ENCODE measurements around the gene PARM1.

The PARM1 gene, protein sequence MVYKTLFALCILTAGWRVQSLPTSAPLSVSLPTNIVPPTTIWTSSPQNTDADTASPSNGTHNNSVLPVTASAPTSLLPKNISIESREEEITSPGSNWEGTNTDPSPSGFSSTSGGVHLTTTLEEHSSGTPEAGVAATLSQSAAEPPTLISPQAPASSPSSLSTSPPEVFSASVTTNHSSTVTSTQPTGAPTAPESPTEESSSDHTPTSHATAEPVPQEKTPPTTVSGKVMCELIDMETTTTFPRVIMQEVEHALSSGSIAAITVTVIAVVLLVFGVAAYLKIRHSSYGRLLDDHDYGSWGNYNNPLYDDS

DNA sequence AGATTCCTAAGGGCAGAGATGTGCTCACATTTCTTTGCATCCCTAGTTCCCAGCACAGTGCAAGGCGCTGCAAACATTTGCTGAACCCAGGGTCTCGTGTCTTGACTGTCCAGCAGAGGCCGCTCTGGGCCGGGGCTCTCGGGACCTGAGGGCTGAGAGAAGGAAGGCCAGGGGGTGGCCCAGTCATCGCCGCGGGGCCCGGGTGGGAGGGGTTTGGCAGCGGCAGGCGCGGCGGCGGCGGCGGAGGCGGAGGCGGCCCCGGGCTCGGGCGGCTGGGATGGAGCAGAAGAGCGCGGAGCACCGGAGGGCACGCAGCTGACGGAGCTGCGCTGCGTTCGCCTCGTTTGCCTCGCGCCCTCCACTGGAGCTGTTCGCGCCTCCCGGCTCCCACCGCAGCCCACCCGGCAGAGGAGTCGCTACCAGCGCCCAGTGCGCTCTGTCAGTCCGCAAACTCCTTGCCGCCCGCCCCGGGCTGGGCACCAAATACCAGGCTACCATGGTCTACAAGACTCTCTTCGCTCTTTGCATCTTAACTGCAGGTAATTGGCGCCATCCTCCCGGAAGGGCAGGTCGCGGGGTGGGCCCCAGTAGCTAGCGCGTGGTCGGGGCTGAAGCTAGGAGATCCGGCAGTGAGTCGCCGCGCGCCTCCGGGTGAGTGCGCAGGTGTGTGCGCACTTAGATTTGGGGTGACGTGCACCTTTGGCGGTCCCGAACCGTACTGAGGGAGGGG lies at the start of gene PARM1:
Gene PARM1 (plus strand): TSS at position 285 of the 730 bp plus-strand sequence. CDS start 212 bp downstream, at position 497.
- no peak for DNase-seq (ENCODE audit: low read depth)

DNA sequence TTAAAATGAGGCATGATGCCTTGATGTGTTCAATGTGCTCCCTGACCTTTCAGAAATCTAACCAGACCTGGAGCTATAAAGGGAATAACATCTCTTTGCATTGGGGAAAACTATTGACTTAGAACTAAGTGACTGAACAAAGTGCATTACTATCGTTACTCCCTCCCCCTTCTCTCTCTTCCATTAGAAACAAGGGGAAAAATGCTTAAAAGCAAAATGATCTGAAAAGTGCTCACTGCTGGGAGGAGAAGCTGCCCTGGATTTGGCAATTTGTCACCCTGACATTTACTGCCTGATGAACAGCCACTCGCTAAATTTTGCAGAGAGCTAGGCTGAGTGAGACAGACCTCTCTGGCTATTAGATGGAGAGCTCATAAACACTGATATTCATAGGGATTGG lies 48.6 kb upstream of the PARM1 start:
- no peak for DNase-seq (ENCODE audit: low read depth)

GRCh38 chr4:74886484-74886883 lies 46.4 kb upstream of the PARM1 start:
- DNase-seq (ENCODE audit: low read depth): peak; percentile 17

GRCh38 chr4:74890341-74890740 lies 42.6 kb upstream of the PARM1 start:
- no peak for DNase-seq (ENCODE audit: low read depth)

DNA sequence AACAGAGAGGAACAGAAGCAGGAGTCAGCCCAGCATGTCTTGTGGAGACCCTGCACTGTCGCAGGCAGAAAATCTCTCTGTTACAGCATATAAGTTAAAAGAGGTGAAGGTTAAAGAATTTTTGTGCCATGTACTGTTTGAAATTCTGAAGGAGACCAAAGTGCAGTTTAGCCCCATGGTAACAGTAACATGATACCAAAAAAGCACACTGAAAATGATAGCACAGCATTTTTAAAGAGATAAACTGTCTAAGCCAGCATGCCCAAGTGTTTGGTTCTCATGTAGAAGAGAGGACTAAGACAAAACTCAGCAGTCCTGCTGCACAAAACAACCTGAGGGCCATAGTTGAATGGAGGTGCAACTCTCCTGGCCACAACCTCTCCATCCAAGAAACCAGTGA lies 41.9 kb upstream of the PARM1 start:
- DNase-seq (ENCODE audit: low read depth): no peak

- no peak for DNase-seq (ENCODE audit: low read depth)
These were observed 39.7 kb upstream of the PARM1 start for GRCh38 chr4:74893171-74893570.

DNA sequence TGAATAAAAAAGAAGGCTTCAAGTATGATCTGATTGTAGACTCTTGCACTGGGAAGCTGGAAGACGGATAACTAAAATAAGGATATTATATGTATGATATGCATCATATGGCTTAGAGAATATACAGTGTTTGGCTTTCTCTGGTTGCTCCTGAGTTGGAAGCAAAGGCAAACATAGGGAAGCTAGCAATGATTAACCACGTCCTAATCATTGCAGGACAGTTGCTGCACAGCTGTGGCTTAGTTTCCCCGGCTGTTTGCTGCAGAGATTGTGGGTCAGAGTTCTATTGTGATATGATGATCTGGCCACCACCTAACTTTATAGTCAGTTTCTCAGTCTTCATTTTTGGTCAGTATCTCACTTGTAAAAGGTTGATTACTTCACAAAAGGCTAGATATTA lies 36.3 kb upstream of the PARM1 start:
- no peak for DNase-seq (ENCODE audit: low read depth)

- DNase-seq (ENCODE audit: low read depth): no peak
These were observed 35.5 kb upstream of the PARM1 start for GRCh38 chr4:74897386-74897785.

DNA sequence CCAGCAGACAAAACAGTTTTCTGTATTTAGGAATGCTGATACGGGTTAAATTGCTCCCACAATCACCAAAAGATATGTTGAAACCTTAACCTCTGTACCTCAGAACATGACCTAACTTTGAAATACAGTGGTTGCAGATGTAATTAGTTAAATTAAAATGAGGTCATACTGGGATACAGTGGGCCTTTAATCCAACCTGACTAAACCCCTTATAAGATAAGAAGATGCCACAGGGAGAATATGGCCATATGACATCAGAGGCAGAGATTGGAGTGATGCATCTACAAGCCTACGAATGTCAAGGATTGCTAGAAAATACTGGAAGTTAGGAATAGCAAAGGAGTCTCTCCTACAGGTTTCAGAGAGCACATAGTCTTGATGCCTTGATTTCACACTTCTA lies 32.1 kb upstream of the PARM1 start:
- no peak for DNase-seq (ENCODE audit: low read depth)

GRCh38 chr4:74904509-74905065 lies 28.3 kb upstream of the PARM1 start:
- DNase-seq (ENCODE audit: low read depth): no peak

DNA sequence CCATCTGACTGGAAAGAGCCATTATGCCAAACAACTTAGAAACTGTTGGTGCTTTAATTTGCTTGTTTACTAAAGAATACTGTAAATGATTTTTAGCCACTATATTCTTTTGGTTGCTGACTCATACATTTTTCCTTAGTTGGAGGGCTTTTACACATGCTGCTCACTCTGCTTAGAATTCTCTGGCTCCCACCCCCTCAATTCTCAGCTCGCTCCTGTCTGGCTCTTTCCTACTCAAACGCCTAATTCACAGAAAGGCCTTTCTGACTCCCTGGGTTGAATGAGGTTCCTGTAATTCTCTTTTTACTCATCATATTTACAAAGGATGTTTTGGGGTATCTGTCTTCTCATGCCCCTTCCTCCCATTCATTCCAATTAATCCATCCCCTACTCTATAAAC lies 26.1 kb upstream of the PARM1 start:
- DNase-seq (ENCODE audit: low read depth): no peak

DNA sequence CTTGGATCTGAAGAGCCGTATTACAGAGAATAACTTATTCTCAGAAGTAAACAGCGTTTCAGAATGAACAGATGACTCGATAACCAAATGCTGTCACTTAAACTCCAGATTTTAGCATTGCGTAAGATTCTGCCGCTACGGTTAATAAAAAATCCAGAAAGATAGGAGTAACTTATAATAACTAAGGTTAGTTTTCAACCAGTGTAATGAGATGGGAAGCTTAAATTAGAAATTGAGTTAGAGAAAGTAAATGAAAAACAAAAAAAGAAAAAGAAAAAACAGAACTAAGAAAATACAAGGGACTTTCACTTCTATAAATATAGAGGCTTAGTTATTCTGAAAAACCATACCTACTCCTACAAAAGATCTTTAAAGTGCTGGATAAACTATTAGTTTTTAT lies 13.1 kb upstream of the PARM1 start:
- DNase-seq (ENCODE audit: low read depth): no peak

- no peak for DNase-seq (ENCODE audit: low read depth)
These were observed 12.2 kb upstream of the PARM1 start for GRCh38 chr4:74920704-74921103.

GRCh38 chr4:74921490-74921889 lies 11.4 kb upstream of the PARM1 start:
- DNase-seq (ENCODE audit: low read depth): no peak

DNA sequence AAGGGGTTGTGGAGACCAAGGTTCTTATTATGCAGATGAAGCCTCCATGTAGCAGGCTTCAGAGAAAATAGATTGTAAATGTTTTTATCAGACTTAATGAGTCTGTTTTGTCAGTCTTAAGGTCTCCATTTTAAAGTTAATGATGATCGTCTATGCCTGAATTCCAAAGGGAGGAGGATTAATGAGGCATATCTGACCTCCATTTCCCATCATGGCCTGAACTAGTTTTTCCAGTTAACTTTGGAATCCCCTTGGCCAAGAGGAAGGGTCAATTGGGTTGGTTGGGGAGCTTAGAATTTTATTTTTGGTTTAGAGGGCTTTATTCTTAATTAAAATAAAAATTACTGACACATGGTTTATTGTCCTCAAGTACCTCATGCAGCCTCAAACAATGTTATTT lies 6.9 kb upstream of the PARM1 start:
- no peak for DNase-seq (ENCODE audit: low read depth)

- no peak for DNase-seq (ENCODE audit: low read depth)
These were observed 2.8 kb upstream of the PARM1 start for GRCh38 chr4:74930162-74930561.

DNA sequence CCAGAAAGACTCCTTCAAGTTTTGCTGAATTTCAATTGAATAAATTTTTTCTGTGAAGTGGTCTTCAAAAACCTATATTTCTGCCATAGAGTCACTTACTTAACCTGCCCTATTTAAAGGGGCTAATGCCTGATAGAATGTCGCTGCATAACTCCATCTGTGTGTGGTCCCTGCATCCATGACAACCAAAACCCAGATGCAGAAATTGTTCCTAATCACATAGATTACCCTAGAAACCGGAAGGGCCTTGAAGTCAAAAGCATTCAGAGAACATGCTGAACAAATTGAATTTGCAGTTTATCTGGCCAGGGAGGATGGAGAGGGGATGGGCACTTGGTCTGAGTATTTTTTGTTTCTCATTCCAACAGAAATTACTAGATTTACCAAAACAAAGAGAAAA lies 1.5 kb upstream of the PARM1 start:
- DNase-seq (ENCODE audit: low read depth): no peak

DNA sequence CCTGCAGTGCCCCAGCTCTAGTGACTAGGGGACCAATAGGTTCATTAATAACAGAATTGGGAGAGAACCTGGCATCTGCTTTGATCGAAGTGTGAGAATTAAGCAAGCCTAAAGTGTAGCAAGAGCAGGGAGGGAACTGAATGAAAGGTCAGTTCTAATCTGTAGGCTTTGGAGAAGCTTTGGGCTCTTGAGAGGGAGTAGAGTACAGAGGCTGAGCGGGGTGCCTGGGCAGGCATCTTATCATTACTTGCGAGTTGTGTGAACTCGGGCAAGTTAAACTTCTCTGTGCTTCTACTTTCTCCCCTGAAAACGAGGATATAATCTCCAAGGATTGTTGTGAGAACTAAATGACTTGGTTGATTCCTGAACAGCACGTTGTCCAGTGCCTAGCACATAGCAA lies 906 bp upstream of the PARM1 start:
- DNase-seq (ENCODE audit: low read depth): no peak

DNA sequence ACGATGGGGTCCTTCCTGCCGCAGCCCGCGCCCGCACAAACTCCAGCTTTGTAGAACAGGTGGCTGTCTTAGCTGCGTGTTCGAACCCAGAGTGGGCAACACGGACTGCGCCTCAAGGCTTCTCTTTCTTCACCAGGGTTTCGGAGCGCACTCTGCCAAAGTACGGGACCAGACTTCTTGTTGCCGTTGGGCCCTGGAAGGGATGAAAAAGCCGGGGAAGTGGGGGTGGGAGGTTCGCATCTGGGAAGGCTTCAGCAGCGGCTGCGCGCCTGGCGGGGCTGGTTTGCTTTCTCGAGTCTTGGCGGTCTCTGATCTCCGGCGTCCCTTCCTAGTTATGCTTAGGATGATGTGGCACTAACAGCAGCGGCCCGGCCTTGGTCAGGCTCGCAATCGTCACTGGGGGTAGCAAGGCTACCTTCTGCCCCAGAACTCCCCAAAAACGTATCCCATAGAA lies 673 bp downstream of the PARM1 start:
- no peak for DNase-seq (ENCODE audit: low read depth)

DNA sequence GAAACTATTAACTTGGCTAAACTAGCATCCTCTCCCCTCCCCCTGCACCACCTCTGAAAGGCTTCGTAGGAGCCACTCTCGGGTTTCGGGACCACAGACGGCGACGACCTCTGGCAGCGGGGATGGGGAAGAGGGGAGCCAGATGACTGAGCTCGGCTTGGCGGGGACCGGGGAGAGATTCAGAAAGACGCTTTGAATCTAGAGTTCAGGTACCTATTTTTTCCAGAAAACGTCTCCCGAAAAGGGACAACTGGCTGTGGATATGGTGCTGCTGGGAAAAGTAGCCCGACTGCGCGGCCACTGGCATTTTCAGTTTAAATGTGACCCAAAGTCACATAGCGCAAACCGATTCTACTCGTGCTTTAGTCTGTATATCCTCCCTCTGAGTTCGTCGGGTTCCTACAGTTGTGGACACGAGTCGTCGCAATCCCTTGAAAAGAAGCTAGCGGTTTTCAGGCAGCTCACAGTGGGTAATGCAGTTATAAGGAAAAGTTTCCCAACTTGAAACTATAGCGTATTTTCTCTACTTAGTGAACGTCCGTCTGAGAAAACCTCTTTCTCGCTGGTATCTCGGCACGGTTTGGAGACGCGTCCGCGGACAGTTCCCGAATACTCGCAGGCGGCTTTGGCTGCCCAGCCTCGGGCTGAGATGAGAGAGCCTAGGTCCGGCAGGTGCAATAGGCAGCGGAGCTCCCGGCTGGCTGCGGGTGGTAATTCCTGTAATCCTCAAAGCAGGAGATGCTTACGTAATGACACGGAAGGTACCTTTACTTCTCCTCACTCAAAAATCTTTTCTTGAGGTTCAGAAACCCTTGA lies 1.3 kb downstream of the PARM1 start:
- DNase-seq (ENCODE audit: low read depth): no peak

GRCh38 chr4:74934888-74935287 lies 2.0 kb downstream of the PARM1 start:
- no peak for DNase-seq (ENCODE audit: low read depth)

DNA sequence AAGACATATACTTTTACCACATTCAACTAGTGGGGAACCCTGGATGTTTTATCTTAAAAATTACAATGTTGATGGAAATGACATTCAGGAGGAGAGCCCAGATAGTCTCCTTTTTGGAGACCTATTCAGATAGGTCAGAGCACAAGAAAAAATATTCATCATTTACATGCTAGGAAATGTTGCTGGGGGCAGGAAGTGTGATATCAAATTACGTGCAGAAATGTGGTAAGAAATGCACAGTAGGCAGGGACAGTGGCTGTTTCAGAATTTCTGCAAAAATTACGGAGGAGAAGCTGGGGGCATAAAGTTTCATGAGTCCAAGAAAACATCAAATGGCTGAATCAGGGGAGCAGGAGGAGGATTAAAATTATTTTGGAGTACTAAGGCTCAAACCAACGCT lies 8.2 kb downstream of the PARM1 start:
- DNase-seq (ENCODE audit: low read depth): no peak

Data from GM04504 (cell line).